Stimulated activated CD4-positive, alpha-beta T cell treated with anti-CD3 and anti-CD28 coated beads, Interleukin-1b, Interleukin-23, amount 100 ng/mL, for 1 hour (primary cell): ENCODE data around the gene ELMO1.

Source experiments
- DNase-seq, 2 donors: peaks; one replicate each; pipeline ENCODE4 v3.0.0-alpha.2; 2020; ENCODE audit warnings: low read depth in 2 of 2

ELMO1 gene

DNA sequence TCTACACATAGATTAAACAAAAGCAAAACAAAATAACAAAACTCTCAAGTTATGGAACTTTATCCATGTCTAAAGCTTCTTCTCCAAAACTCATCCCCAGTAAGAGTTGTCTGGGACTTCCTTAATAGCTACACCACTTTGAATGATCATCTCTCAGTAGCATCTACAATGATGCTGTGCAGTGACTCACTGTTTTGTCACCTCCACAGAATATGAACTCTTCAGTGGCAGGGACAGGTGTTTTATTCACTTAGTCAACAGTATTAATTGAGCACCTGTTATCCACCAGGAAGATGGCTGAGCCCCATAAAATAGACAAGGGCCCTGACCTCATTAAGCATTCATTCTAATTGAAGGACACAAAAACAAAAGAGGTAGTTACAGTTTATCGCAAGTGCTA lies 350.7 kb downstream of the ELMO1 start:
- no peak for DNase-seq

DNA sequence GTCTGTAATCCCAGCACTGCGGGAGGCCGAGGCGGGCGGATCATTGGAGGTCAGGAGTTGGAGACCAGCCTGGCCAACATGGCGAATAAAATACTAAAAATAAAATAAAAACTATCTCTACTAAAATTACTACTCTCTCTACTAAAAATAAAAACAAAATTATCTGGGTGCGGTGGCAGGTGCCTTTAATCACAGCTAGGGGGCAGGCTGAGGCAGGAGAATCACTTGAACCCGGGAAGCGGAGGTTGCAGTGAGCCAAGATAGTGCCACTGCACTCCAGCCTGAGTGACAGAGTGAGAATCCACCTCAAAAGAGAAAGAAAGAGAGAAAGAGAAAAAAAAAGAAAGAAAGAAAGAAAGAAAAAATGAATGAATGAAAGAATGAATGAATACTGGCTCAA lies 351.4 kb downstream of the ELMO1 start:
- DNase-seq: no peak

DNA sequence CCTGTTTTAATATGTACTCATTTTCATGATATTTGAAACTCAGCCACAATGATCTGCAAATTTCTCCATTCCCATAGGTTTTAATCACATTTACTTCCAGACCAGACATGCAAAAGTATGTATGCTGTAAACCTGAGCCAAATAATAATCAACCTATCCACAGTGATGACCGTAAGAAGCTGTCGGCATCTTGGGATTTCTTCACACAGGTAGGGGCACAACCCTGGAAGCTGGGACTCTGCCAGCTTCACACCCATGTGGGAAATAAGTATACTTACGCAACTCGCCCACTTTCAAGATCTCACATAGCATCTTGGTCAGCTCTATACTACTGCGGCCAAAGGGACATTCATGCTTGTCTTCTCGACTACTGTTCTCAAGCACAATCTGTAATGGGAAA lies 352.3 kb downstream of the ELMO1 start:
- DNase-seq: no peak

DNA sequence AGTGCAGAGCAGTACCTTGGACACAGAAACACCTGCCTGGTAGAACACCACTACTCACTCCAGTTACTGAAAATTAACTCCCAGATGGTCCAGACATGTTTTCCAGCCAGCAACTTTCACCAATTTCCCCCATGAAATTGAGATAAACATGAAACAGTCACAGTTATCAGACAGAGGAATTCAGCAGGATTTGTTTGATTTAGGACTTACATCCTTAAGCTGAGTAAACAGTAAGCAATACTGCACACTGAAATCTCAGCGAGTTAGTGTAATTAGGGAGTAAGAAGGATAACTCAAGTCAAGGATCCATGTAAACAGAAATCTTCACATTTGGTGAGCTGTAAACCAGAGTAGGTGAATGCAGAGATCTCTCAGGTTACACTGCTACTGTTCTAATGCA lies 353.5 kb downstream of the ELMO1 start:
- no peak for DNase-seq

DNA sequence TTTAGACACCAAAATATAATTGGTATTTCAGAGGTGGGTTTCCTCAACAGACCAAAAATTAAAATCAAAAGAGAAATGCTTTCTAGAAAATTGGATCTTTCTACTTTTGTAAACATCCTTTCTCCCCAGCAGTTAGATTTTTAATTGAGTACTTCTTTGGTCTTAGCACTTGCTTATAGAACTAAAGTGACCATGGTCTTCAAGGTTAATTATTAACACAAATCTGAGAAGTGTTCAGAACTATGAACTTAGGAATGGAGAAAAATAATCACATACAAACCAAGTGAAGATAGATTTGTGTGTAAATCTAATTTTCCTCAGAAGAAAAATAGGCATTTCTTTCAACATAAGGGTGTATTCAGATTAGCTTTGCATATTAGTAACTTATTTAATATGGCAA lies 355.4 kb downstream of the ELMO1 start:
- DNase-seq: no peak

DNA sequence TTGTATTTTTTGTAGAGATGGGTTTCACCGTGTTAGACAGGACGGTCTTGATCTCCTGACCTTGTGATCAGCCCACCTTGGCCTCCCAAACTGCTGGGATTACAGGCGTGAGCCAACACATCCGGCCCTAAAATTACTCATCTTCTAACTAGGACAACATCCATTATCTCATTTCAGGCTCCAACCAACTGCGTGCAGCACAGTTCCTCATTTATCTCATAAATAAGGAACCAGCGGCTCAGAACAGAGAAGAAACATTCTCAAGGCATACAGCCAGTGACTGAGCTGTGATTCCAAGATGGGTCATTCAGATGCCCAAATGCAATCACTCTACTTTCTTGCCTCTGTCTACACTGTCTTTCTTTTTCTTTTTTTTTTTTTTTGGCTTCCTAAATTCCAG lies 356.1 kb downstream of the ELMO1 start:
- DNase-seq: no peak

DNA sequence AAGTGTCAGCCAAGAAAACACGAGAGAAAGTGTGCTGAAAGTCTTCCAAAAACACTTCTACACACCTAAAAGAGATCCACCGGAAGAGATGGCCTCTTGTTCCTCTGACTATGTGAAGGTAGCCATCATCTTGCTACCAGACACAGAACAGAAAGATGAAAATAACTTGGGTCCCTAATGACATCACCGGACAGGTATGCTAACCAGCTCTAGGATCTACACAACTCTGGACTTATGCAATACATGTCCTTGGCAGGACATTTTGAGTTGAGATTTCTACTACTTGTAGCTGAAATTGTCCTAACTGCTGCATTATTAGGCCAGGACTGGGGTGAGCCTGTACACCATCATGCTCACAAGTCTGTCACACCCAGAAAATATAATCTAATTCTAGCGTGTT lies 358.7 kb downstream of the ELMO1 start:
- no peak for DNase-seq

DNA sequence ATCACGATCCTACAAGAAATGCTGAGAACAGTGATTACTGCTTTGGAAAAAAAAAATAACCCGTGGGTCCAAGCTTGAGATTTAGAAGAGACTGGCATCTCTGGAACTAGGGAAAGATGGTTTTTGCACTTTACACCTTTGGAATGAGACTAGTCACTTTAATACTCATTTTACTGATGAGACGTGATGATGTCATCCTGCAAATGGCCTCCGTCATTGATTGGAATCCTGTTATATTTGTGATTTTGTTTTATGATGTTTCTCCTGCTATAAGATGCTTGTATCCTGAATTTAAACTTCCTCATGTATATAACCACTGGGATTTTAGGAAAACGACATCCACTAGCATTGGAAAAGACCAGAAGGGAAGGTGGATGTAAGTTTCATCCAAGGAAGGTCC lies 363.1 kb downstream of the ELMO1 start:
- DNase-seq: no peak

DNA sequence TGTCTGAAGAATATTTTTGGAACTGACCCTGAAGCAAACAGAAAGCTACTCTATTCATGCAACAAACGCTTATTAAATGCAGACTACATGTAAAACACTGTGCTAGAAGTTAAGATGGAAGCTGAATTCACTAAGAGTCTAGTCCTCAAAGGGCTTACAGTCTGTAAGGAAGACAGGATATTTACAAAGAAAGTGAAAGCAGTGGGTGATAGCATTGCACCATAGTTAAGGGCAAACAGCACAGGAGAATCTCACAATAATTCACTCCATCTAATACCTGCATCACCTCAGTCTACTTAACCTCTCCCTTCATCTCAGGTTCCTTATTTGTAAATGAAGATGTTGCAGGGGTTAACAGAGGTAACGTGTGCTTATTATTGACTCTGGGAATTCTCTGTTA lies 364.4 kb downstream of the ELMO1 start:
- DNase-seq: no peak

DNA sequence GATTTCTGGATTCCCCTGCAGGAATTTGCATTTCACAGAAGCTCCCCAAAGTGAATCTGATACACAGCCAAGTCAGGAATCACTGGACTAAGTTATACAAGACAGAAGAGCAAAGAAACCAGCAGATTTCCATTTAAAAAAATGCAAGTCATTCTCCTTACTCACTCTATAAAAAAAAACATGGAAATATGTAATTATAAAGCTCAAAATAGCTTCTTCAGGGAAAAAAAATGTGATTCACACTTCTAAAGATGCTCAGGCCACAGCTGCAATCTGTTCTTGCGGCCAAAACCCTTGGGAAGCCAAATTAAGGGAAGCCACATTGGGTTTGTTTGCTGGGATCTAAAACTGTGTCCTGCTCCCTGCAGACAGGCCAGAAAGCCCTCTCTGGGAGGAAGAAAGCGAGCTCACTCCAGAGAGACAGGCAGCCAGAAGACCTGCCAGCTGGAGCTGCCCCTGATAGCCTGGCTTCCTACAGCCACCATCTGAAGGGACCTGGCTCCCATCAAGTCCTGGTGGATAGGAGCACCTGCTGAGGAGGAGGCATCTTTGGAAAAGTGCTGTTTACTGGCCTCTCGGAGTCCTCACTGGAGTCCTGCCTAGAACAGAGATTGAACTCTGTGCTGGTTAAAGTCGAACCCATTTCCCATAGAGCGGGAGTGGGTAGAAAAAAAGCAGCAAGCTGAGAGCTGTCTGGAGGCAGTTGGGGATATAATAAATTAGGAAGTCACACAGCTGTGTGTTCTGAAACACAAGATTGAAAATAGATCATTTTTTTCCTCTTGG lies 365.2 kb downstream of the ELMO1 start:
- DNase-seq: no peak

DNA sequence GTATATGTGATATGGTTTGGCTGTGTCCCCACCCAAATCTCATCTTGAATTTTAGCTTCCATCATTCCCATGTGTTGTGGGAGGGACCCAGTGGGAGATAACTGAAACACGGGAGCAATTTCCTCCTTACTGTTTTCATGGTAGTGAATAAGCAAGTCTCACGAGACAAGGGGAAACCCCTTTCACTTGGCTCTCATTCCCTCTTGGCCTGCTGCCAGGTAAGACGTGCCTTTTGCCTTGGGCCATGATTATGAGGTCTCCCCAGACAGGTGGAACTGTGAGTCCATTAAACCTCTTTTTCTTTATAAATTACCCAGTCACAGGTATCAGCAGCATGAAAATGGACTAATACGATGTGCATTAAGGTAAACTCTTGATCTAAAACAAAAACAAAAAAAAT lies 367.2 kb downstream of the ELMO1 start:
- DNase-seq: no peak

DNA sequence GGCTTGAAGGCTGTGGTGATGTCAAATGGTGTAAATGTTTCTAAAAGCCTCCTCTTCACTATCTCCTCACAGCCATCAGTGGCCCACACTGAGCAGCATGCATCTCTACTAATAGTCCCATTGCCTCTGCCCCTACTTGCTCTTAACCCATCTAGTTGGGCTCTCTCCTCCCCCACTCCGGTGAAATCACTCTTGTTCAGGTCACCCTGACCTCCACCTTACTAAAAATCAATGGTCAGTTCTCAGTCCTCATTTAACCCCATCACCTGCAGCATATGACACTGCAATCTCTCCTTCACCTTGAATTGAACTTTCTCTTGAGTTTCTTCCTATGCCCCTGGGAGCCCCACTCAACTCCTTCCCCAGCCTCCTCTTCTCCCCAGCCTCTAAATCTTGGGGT lies 369.2 kb downstream of the ELMO1 start:
- no peak for DNase-seq

DNA sequence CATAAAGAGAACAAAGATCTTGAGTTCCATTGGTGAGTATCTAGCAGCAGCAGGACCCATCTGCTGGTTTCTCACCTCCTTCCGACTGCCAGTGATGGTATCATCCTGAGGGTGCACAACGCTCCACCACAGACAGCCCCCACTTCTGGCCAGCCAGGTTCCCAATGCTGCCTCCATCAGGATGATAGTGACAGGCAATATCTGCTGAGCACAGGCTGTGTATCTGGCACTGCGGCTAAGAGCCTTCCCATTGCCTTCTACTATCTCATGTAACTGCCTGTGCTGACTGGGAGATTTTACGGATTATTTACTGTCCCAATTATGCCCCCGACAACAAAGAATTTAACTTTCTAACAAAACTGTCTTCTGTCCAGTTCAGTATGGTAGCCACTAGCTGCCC lies 372.0 kb downstream of the ELMO1 start:
- DNase-seq: no peak

DNA sequence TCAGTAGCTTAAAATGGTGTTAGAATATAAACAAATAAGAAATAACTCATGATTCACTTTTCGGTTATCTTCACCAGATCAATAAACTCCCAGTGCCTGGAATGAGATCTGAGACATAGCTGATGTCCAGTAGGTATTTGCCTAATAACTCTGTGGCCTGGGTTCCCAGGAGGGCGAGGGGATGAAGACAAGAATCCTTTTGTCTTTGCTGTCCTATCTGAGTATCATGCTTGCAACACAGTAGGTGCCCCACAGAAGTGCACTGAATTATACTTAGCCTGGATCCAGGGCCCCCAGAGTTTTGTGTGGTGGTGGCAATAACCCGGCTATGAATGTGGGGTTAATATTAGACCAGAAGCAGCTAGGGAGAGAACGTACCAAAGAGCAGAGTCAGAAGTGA lies 374.3 kb downstream of the ELMO1 start:
- DNase-seq: no peak

DNA sequence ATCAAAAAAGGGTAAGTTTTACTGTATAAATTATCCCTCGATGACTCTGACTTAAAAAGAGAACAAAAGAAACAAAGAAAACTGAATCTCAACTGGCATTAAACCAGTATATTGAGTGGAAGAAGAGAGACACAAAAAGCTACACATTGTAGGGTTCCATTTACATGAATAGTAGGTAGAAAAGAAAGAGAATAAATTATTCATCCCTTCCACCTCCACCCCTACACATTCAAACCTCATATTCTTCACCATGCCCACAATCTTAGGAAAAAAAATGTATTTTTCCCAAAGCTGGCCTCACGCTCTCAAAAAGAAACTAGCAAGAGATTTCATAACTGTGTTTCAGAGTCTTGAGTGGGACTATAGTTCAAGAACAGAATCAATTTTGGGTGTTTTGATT lies 377.5 kb downstream of the ELMO1 start:
- DNase-seq: no peak

DNA sequence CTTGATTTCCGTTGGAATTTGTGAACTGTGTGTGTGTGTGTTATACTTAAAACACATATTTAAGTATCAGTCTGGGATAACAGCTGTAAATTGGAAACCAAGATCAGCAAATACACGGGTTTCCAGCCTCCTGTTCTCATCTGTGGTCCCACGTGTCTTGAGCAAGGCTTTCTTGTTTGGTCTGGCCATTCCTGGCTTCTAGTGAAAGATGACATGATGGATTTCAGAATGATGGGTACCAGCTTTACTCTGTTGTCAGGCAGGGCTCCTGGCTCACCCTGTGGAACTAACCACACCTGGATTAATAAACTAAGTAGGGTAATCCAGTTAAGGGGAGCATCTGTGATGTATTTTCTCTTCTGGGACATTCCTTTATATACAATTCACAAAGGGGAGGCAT lies 378.2 kb downstream of the ELMO1 start:
- no peak for DNase-seq

DNA sequence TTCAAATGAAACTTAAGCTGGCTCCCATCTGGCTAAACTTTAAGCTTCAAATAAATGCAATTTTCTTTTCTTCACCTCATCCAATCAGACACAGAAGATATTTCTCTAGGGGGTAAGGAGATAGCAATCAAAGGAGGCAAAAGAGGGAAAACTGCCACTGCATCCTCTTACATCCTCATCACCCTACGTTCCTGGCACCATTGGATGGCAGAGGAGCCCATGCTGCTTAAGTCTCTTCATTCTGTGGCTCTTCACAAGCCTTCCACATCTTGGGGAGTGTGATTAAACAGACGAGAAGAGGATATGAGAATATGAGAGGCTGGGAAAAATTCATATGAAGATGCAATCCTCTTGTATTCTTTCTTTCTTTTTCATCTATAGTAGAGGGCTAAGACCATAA lies 378.6 kb downstream of the ELMO1 start:
- DNase-seq: no peak

DNA sequence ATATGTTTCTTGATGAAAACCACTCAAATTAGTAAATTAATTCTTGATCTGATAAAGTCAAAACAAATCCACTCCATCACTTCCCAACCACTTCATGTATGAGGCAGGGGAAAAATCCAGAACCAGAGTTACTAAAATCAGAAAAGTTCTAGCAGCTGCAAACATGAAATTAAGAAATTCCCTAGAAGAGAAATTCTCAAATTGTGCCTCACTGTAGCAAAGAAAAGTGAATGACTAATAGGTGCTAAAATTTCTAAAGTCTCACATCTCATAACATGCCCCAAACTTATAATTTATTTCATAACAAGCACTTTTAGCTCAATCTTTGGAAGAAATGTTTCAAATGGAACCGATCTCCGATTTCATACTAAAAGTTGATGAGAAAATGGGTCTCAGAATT lies 379.3 kb downstream of the ELMO1 start:
- DNase-seq: no peak

DNA sequence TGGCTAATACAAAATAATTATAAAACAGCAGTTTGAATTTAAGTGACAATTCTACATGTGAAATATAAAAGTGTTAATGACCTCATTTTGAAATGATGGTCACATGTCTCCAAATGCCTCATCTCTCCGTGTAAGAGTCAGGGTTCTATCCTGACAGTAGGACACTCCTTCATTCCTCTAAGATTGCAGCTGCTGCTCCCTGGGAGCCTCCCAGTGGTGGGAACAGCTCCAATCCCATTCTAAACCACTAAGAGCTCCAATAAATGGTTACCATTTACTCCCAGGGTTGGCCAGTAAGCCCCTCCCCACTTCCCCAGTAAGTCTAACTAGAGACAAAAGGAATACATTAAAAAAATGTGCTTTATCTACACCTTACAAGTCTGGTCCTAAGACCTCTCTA lies 379.8 kb downstream of the ELMO1 start:
- no peak for DNase-seq

DNA sequence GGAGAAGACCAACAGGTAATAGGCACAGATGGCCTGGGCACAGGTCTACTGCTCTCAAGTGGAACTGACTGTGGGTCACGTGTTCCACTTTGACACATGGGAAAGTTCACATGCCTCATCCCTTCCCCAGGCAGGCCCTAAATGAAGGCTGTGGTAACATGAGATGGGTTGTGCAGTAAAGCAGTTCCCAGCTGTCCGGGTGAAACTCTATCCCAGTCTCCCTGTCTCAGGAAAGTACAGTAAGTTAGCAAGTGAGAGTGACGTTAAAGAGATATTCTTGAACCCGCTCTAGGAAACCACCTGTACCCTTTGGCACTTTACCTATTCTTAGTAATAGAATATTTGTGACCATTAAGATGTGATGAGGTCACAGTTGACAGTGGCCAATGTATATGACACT lies 380.6 kb downstream of the ELMO1 start:
- DNase-seq: no peak

DNA sequence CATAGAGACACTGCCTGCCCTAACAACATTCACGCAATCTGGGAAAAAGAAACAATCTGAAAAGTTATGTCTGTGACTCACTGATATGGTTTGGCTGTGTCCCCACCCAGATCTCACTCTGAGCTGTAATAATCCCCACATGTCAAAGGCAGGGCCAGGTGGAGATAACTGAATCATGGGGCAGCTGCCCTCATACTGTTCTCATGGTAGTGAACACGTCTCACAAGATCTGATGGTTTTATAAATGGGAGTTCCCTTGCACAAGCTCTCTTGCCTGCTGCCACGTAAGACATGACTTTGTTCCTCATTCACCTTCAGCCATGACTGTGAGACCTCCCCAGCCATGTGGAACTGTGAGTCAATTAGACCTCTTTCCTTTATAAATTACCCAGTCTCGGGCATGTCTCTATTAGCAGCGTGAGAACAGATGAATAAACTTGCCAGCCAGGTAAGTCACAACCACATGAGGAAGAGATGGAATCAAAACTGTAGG lies 382.8 kb downstream of the ELMO1 start:
- no peak for DNase-seq

DNA sequence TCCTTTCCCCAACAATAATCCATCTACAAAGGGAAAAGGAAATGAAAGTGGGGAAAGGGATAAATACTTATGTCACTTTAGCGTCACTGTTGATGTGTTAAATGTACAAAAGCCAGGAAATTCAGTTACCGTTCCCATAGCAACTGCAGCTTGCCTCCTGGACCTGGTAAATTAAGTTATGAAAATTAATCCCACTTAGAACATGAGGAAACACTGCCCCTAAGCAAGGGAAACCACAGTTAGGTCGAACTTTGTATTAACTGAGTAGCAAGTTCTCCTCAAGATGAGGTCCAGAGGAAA lies 386.2 kb downstream of the ELMO1 start:
- DNase-seq: no peak

DNA sequence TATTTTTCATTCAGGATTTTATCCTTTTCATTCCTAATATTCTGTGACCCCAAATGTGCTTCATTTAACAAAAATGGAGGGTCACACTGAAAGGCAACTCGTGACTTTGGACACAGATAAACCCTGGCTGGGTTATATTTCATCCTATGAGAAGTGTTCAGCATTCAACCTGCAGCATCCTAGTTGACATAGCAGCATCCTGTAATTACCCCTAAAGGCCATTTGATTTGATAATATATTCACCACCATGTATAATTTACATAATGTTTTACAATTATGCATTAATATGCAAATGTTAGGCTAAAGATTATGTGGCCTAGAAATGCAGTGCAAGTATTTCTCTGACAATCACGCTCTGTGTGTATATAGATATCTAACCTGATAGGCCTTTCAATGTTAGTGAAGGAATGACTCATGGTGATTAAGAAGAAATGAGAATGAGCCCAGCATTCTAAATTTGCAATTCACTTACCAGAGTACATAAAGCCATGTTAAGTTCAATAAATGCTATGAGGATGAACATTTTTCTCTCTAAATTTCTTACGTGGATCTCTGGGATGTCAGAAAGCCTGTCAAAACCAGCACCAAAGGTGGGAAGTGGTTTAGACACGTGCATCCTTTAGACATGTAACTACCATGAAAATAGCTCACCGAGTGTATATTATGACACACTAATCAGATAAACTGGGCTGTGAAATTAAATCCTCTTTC lies 386.7 kb downstream of the ELMO1 start:
- DNase-seq: no peak
